Ishikawa (cell line): ENCODE data around the gene CDH13.

Source experiments
- CEBPB ChIP-seq: IDR thresholded peaks from 2 replicates; pipeline ENCODE4 v1.6.1; 2012
- CREB1 ChIP-seq: IDR thresholded peaks from 2 replicates; pipeline ENCODE4 v1.6.1; 2012; ENCODE audit warnings: low read depth
- EGR1 ChIP-seq: IDR thresholded peaks from 2 replicates; pipeline ENCODE4 v1.6.1; 2012
- EP300 ChIP-seq: IDR thresholded peaks from 2 replicates; pipeline ENCODE4 v1.6.1; 2012; ENCODE audit warnings: borderline replicate concordance
- FOXM1 ChIP-seq: IDR thresholded peaks from 2 replicates; pipeline ENCODE4 v1.6.1; 2012; ENCODE audit warnings: low read depth, borderline replicate concordance
- MAX ChIP-seq: IDR thresholded peaks from 2 replicates; pipeline ENCODE4 v1.6.1; 2012
- NFIC ChIP-seq: IDR thresholded peaks from 2 replicates; pipeline ENCODE4 v1.6.1; 2012
- RAD21 ChIP-seq: IDR thresholded peaks from 2 replicates; pipeline ENCODE4 v1.6.1; 2012; ENCODE audit warnings: low read depth
- TAF1 ChIP-seq: IDR thresholded peaks from 2 replicates; pipeline ENCODE4 v1.6.1; 2012; ENCODE audit warnings: low read depth, mild to moderate bottlenecking
- TCF12 ChIP-seq: IDR thresholded peaks from 2 replicates; pipeline ENCODE4 v1.6.1; 2012; ENCODE audit warnings: low read depth
- TEAD4 ChIP-seq: IDR thresholded peaks from 2 replicates; pipeline ENCODE4 v1.6.1; 2012
- YY1 ChIP-seq: IDR thresholded peaks from 2 replicates; pipeline ENCODE4 v1.6.1; 2012; ENCODE audit warnings: low read depth
- ZBTB7A ChIP-seq: IDR thresholded peaks from 2 replicates; pipeline ENCODE4 v1.6.1; 2012; ENCODE audit warnings: low read depth
- TF ChIP-seq, protein P1 (sequence below): IDR thresholded peaks from 2 replicates; pipeline ENCODE4 v1.6.1; 2012; ENCODE audit warnings: low read depth, mild to moderate bottlenecking
- TF ChIP-seq, protein P2 (sequence below): IDR thresholded peaks from 2 replicates; pipeline ENCODE4 v1.6.1; 2012

CDH13 gene

GRCh38 chr16:82772215-82772614 lies 145.4 kb downstream of the CDH13 start:
- TF ChIP-seq CEBPB: no peak
- TF ChIP-seq ZBTB7A: no peak
- TF ChIP-seq, protein P1, sequence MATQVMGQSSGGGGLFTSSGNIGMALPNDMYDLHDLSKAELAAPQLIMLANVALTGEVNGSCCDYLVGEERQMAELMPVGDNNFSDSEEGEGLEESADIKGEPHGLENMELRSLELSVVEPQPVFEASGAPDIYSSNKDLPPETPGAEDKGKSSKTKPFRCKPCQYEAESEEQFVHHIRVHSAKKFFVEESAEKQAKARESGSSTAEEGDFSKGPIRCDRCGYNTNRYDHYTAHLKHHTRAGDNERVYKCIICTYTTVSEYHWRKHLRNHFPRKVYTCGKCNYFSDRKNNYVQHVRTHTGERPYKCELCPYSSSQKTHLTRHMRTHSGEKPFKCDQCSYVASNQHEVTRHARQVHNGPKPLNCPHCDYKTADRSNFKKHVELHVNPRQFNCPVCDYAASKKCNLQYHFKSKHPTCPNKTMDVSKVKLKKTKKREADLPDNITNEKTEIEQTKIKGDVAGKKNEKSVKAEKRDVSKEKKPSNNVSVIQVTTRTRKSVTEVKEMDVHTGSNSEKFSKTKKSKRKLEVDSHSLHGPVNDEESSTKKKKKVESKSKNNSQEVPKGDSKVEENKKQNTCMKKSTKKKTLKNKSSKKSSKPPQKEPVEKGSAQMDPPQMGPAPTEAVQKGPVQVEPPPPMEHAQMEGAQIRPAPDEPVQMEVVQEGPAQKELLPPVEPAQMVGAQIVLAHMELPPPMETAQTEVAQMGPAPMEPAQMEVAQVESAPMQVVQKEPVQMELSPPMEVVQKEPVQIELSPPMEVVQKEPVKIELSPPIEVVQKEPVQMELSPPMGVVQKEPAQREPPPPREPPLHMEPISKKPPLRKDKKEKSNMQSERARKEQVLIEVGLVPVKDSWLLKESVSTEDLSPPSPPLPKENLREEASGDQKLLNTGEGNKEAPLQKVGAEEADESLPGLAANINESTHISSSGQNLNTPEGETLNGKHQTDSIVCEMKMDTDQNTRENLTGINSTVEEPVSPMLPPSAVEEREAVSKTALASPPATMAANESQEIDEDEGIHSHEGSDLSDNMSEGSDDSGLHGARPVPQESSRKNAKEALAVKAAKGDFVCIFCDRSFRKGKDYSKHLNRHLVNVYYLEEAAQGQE: no peak
- no peak for TF ChIP-seq TAF1
- TF ChIP-seq MAX: no peak
- no peak for TF ChIP-seq RAD21
- no peak for TF ChIP-seq NFIC
- TF ChIP-seq TEAD4: no peak
- no peak for TF ChIP-seq YY1
- no peak for TF ChIP-seq TCF12
- TF ChIP-seq EGR1: no peak
- TF ChIP-seq EP300: no peak
- TF ChIP-seq, protein P2, sequence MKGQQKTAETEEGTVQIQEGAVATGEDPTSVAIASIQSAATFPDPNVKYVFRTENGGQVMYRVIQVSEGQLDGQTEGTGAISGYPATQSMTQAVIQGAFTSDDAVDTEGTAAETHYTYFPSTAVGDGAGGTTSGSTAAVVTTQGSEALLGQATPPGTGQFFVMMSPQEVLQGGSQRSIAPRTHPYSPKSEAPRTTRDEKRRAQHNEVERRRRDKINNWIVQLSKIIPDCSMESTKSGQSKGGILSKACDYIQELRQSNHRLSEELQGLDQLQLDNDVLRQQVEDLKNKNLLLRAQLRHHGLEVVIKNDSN: no peak
- TF ChIP-seq FOXM1: no peak
- TF ChIP-seq CREB1: no peak

- TF ChIP-seq MAX: no peak
- TF ChIP-seq, protein P1: no peak
- no peak for TF ChIP-seq EGR1
- TF ChIP-seq TCF12: no peak
- TF ChIP-seq, protein P2: no peak
- TF ChIP-seq EP300: no peak
- TF ChIP-seq YY1: no peak
- no peak for TF ChIP-seq TEAD4
- no peak for TF ChIP-seq FOXM1
- no peak for TF ChIP-seq CEBPB
- TF ChIP-seq NFIC: no peak
- no peak for TF ChIP-seq ZBTB7A
- no peak for TF ChIP-seq TAF1
These were observed 146.2 kb downstream of the CDH13 start for GRCh38 chr16:82773018-82773417.

DNA sequence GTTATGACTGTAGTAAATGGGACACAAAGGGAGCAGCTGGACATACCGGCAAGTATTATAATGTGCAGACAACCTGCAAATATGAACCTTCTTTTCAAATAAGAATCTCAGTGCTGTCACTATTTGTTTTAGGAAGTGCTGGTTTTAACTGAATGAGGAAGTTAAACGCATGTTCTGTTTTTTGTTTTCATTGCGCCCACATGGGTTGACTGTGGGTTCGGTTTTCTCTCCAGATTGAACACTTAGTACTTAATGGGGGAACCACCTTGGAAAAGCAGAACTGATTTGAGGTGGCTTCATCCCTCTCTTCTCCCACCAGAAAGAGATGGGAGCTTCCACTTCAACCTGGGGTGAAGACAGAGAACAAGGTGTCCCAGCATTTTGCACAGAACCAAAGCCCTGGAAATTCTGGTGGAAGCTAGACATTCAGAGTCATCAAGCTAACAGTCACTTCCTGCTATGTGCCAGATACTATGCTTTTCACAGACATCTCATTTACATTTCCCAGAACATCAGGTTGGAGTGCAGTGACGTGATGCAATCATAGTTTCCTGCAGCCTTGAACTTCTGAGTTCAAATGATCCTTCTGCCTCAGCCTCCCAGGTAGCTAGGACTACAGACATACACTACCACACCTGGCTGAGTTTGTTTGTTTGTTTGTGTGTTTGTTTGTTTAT lies 149.8 kb downstream of the CDH13 start:
- TF ChIP-seq, protein P1: no peak
- no peak for TF ChIP-seq EGR1
- TF ChIP-seq YY1: no peak
- no peak for TF ChIP-seq CREB1
- no peak for TF ChIP-seq TEAD4
- TF ChIP-seq ZBTB7A: no peak
- TF ChIP-seq MAX: no peak
- TF ChIP-seq, protein P2: no peak
- no peak for TF ChIP-seq NFIC
- no peak for TF ChIP-seq FOXM1
- TF ChIP-seq TCF12: no peak
- TF ChIP-seq EP300: no peak
- no peak for TF ChIP-seq TAF1
- TF ChIP-seq RAD21: no peak
